ENCODE results near the gene FKBP1A.

DNA sequence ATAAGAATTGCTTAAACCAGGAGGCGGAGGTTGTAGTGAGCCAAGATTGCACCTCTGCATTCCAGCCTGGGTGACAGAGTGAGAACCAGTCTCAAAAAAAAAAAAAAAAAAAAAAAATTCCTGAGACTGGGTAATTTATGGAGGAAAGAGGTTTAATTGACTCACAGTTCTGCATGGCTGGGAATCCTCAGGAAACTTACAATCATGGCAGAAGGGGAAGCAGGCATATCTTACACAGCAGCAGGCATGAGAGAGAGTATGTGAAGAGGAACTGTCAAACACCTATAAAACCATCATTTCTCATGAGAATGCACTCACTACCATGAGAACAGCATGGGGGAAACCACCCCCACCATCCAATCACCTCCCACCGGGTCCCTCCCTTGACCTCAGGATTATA lies 1.8 kb upstream of the FKBP1A start:
- TF ChIP-seq, protein P1, sequence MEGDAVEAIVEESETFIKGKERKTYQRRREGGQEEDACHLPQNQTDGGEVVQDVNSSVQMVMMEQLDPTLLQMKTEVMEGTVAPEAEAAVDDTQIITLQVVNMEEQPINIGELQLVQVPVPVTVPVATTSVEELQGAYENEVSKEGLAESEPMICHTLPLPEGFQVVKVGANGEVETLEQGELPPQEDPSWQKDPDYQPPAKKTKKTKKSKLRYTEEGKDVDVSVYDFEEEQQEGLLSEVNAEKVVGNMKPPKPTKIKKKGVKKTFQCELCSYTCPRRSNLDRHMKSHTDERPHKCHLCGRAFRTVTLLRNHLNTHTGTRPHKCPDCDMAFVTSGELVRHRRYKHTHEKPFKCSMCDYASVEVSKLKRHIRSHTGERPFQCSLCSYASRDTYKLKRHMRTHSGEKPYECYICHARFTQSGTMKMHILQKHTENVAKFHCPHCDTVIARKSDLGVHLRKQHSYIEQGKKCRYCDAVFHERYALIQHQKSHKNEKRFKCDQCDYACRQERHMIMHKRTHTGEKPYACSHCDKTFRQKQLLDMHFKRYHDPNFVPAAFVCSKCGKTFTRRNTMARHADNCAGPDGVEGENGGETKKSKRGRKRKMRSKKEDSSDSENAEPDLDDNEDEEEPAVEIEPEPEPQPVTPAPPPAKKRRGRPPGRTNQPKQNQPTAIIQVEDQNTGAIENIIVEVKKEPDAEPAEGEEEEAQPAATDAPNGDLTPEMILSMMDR (IDR thresholded peaks at IDR 0.05; ENCODE audit: low read depth, low read length) = no peak
- TF ChIP-seq MYC (IDR thresholded peaks at IDR 0.05; ENCODE audit: low read depth, low read length) = no peak
- TF ChIP-seq POLR2A (IDR thresholded peaks at IDR 0.05; ENCODE audit: extremely low read depth, insufficient read length) = no peak
